AG10803 (cell line): Measurements from ENCODE around the gene OSBPL5.
A peak's percentile ranks its signal among the peaks of the same experiment; 100 is the strongest.

Experiments used
- DNase-seq: peaks from one replicate; pipeline ENCODE4 v3.0.0; 2010; ENCODE audit warnings: low read depth
- H3K4me3 ChIP-seq: 2 replicates; pipeline ENCODE4 v1.5.1; 2011; ENCODE audit warnings: mild to moderate bottlenecking, low read length, control low read depth
- TF ChIP-seq, protein P1 (sequence below): conservative IDR thresholded peaks from 2 replicates; pipeline ENCODE4 v1.5.1; 2011; ENCODE audit warnings: mild to moderate bottlenecking, low read length, control low read depth, inconsistent platforms

Gene OSBPL5

DNA sequence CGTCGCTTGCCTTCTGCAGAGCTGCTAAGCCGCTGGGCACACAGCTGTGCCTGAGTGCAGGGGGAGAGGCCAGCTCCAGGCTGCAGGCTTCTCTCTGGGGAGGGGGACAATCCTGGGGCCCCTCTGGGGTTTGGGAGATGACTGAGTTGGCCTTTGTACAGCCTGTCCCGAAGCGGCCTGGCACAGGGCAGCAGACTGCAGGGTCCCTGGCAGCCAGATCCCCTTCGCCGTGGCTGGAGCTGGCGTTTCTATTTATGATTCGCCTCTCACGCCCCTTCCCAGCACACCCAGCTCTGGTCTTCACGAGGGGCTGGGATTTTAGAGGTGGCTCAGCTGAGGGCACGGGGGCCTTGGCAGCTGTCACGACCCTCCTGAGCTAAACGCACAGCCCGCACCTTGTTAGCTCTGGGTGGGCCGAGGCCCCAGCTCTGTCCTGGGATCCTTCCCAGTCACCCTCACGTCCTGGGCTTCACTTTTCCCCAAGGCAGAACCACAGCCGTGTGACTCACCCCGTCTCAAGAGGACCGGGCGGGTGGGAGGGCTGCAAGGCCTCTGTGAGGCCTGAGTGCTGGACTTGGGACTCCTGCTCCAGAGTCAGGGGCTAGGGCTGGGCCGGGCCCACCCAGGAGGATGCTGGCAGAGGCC lies 18.4 kb downstream of the OSBPL5 start:
- TF ChIP-seq, protein P1, sequence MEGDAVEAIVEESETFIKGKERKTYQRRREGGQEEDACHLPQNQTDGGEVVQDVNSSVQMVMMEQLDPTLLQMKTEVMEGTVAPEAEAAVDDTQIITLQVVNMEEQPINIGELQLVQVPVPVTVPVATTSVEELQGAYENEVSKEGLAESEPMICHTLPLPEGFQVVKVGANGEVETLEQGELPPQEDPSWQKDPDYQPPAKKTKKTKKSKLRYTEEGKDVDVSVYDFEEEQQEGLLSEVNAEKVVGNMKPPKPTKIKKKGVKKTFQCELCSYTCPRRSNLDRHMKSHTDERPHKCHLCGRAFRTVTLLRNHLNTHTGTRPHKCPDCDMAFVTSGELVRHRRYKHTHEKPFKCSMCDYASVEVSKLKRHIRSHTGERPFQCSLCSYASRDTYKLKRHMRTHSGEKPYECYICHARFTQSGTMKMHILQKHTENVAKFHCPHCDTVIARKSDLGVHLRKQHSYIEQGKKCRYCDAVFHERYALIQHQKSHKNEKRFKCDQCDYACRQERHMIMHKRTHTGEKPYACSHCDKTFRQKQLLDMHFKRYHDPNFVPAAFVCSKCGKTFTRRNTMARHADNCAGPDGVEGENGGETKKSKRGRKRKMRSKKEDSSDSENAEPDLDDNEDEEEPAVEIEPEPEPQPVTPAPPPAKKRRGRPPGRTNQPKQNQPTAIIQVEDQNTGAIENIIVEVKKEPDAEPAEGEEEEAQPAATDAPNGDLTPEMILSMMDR = no peak
- DNase-seq = peak; percentile 74
- no peak overlapping the region for H3K4me3 ChIP-seq

DNA sequence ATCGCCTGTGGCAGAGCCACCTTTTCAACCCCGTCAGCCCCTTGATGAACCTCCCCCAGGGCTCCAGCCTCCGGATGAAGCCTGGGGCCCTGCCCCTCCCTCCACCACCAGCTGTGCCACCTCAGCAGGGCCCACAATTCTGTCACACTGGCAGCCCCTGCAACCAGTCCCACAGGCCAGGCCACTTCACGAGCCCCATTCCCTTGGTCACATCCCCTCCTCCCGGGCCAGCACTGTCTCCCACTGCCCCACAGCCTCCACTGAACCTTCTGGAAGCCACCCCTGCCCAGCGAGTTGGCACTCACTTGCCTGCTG lies 19.9 kb downstream of the OSBPL5 start:
- no peak for DNase-seq
- TF ChIP-seq, protein P1 = no peak
- H3K4me3 ChIP-seq = no peak overlapping the region

DNA sequence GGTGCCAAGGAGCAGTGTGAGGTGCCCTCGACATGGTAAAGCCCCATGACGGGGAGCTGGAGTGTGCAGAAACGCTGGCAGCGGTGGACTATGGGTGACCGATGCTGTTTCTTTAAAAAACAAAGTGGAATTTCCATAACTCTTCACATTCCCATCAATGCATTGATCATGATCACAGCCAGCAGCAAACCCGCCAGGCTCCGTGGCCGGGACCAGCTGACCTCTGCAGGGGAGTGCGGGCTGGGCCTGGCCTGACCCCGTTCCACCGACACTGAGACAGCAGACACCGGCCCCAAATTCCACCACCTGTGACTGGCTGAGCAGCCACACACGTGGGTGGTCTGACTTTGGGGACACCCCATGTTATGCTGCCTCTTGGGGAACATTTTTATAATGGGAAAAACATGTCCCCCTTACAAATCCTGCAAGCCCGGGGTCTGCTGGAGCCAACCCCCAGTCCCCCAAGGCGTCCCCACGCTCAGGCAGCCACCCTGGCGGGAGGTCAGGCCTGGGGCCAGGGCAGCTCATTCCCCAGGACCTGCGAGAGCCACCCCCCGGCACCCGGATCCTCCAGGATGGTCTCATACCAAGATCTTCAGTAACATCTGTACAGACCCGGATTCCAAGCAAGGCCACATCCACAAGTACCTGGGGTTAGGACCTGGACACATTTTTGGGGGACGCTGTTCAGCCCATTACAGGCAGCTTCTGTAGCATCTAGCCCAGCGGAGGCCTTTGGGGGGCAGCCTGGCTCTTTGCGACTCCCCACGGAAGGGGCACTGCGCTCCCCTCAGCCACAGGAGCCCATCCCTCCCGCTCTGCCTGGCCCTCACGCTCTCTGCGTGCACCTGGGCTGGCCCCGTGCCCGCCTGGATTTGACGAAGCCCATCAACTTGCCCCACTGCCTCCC lies 20.6 kb downstream of the OSBPL5 start:
- no peak overlapping the region for H3K4me3 ChIP-seq
- DNase-seq = no peak
- TF ChIP-seq, protein P1 = no peak

DNA sequence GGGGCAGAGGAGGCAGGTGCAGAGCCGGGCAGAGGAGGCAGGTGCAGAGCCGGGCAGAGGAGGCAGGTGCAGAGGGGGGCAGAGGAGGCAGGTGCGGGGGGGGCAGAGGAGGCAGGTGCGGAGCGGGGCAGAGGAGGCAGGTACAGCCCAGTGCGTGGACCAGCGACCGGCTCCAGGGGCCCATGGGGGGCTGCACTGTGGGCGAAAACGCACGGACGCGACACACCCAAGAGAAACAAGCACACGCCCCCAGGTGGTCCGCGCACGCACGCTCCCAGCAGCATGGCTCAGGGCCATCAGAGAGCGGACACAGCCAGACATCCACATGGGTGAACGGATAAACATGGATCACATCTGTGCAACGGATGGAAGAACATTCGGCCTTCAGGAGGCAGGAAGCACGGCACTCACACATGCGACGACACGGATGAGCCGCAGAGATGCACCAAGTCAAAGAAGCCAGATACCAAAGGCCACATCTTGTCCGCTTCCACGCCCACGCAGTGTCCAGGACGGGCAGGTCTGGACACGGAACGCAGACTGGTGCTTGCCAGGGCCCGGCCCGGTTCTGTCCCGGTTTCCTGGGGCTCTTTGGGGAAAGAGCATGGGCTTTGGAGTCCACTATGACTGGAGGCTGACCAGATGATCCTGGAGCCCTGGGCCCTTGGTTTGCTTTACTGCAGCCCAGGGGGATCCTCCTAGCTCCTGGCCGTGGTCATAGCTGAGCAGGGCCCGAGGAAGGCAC lies 21.8 kb downstream of the OSBPL5 start:
- TF ChIP-seq, protein P1 = no peak
- H3K4me3 ChIP-seq = no peak overlapping the region
- no peak for DNase-seq

DNA sequence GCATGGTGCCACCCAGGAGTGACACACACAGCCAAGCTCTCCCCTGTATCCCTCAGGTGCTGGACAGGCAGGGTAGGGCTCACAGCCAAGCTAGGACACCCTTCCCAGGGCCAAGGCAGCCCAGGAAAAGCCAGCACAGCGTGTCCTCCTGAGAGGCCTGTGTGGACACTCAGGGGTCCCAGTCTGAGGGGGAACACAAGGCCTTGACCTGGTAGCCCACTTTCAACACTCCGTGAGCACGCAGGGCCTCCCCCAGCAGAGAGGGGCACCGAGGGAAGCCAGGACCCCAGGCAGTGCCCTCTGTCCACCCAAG lies 24.9 kb downstream of the OSBPL5 start:
- no peak for DNase-seq
- TF ChIP-seq, protein P1 = no peak

DNA sequence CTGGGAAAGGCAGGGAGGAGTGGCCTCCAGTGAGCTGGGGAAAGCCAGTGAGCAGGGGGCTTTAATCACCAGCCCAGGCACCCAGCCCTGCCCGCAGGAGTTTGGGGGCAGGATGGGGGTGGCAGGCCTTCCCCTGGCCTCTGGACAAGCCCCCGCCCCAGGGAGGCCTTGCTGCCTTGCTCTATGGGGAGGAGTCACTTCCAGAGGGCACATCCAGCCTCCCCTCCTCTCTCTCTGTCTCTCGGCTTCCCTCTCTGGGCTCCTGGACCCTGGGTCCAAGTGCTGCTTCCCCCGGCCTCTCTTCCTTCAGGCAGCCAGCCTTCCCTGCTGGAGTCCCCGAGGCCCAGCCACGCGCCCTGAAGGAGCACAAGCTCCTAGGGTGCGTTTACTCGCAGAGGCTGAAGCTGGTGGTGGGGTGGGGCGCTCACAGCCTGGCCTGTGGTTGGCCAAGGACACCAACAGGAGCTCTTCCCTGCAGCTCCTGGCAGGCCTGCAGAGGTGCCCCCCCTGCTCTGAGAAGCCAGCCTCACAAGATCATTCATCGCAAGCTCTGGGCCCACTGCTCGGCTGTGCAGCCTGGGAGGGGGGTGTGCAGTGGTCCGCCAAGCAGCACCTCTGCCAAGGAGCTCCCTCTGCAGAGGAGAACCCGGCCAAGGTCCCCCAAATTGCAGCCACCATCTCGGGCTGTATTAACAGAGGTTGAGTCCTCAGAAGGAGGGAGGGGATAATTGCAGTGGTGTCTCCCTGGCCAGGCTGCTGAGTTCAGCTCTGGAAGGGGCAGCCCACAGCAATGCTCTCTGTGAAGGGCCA lies 25.4 kb downstream of the OSBPL5 start:
- TF ChIP-seq, protein P1 = no peak
- no peak for DNase-seq
- no peak overlapping the region for H3K4me3 ChIP-seq

More for the DNA sequence above, 24.9 kb downstream of the OSBPL5 start:
- H3K4me3 ChIP-seq = no peak overlapping the region
